ENCODE data around the gene RPS21.

DNA sequence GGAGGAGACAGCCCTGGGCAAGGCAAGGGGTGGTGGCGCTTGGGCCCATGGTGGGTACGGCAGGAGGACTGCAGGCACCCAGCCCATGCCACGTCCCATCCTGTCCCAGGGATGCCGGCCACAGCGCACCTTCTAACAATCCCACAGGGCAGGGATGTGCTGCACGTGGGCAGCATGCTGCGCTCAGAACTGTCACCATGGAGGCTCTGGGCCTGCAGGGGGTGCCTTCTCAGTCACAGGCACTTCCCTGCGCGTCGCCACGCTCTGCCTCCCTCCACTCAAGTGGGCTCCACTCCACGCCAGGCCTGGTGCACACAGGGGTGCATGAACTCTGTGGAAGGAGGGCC is 17.8 kb downstream of the RPS21 start:
- TF ChIP-seq, protein P1, sequence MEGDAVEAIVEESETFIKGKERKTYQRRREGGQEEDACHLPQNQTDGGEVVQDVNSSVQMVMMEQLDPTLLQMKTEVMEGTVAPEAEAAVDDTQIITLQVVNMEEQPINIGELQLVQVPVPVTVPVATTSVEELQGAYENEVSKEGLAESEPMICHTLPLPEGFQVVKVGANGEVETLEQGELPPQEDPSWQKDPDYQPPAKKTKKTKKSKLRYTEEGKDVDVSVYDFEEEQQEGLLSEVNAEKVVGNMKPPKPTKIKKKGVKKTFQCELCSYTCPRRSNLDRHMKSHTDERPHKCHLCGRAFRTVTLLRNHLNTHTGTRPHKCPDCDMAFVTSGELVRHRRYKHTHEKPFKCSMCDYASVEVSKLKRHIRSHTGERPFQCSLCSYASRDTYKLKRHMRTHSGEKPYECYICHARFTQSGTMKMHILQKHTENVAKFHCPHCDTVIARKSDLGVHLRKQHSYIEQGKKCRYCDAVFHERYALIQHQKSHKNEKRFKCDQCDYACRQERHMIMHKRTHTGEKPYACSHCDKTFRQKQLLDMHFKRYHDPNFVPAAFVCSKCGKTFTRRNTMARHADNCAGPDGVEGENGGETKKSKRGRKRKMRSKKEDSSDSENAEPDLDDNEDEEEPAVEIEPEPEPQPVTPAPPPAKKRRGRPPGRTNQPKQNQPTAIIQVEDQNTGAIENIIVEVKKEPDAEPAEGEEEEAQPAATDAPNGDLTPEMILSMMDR (IDR thresholded peaks at IDR 0.05 in 2 of 3, conservative IDR thresholded peaks at IDR 0.05 in 1 of 3; ENCODE audit: control insufficient read depth in 2 of 3, extremely low read depth in 1 of 3, insufficient read depth in 1 of 3, low read depth in 3 of 3, low read length in 3 of 3) = no peak
- no peak for TF ChIP-seq STAT3 (IDR thresholded peaks at IDR 0.05; ENCODE audit: low read depth, low read length)
- no peak for TF ChIP-seq TCF12 (IDR thresholded peaks at IDR 0.05; ENCODE audit: low read depth, low read length)
